HUDEP-2 (cell line): Measurements from ENCODE around the gene EZR.

Experiments used
- DNase-seq, 76 experiments: peaks; one replicate each; lab custom pipeline; 2025; ENCODE audit not compliant: unreplicated experiment in 76 of 76; lab: John Stamatoyannopoulos, UW

EZR gene

GRCh38 chr6:158780988-158781691, 38.0 kb downstream of the EZR start:
- no peak for DNase-seq

- DNase-seq, result no peak
Observed at GRCh38 chr6:158780246-158780884, 38.8 kb downstream of the EZR start.

GRCh38 chr6:158778005-158778527, 41.1 kb downstream of the EZR start:
- DNase-seq, result no peak

GRCh38 chr6:158777510-158777909, 41.7 kb downstream of the EZR start:
- no peak for DNase-seq

GRCh38 chr6:158776737-158777136, 42.4 kb downstream of the EZR start:
- no peak for DNase-seq

GRCh38 chr6:158775832-158776231, 43.3 kb downstream of the EZR start:
- no peak for DNase-seq

- no peak for DNase-seq
Observed at GRCh38 chr6:158774717-158775449, 44.3 kb downstream of the EZR start.

GRCh38 chr6:158773581-158774449, 45.4 kb downstream of the EZR start:
- DNase-seq, result no peak

GRCh38 chr6:158772851-158773371, 46.3 kb downstream of the EZR start:
- no peak for DNase-seq

GRCh38 chr6:158772172-158772571, 47.0 kb downstream of the EZR start:
- no peak for DNase-seq

- DNase-seq, result no peak
Observed at GRCh38 chr6:158771399-158772152, 47.6 kb downstream of the EZR start.

- no peak for DNase-seq
Observed at GRCh38 chr6:158770533-158771330, 48.4 kb downstream of the EZR start.

- DNase-seq, result peak in 1 of 76 experiments; percentile 28
Observed at GRCh38 chr6:158769771-158770432, 49.3 kb downstream of the EZR start.

- no peak for DNase-seq
Observed at GRCh38 chr6:158769234-158769770, 49.9 kb downstream of the EZR start.

GRCh38 chr6:158768436-158768835, 50.7 kb downstream of the EZR start:
- DNase-seq, result no peak

GRCh38 chr6:158767709-158768108, 51.5 kb downstream of the EZR start:
- peak in 53 of 76 experiments; percentile 11 to 67 (median 41) for DNase-seq

- DNase-seq, result no peak
Observed at GRCh38 chr6:158766621-158767455, 52.3 kb downstream of the EZR start.
